ENCODE results near the gene CREG1.

CREG1 gene

GRCh38 chr1:167526667-167527383 lies 26.7 kb downstream of the CREG1 start:
- FAIRE-seq (no peak), DNase-seq (ENCODE audit: insufficient read length) (no peak)
- TF ChIP-seq POLR2A (IDR thresholded peaks at IDR 0.05; ENCODE audit: low read depth, low read length), result no peak
- no peak for TF ChIP-seq POLR2AphosphoS5 (IDR thresholded peaks at IDR 0.05; ENCODE audit: low read depth, low read length)
- TF ChIP-seq TAF1 (IDR thresholded peaks at IDR 0.05; ENCODE audit: borderline replicate concordance, low read depth, low read length), result no peak

- no peak for DNase-seq (ENCODE audit: insufficient read length)
- TF ChIP-seq POLR2A (IDR thresholded peaks at IDR 0.05; ENCODE audit: low read depth, low read length) (no peak), TAF1 (IDR thresholded peaks at IDR 0.05; ENCODE audit: borderline replicate concordance, low read depth, low read length) (no peak), POLR2AphosphoS5 (IDR thresholded peaks at IDR 0.05; ENCODE audit: low read depth, low read length) (no peak)
- FAIRE-seq, result no peak
Measured at GRCh38 chr1:167524651-167525050, 28.9 kb downstream of the CREG1 start.

GRCh38 chr1:167522246-167522645 lies 31.3 kb downstream of the CREG1 start:
- no peak for DNase-seq (ENCODE audit: insufficient read length)
- FAIRE-seq, result no peak
- TF ChIP-seq TAF1 (IDR thresholded peaks at IDR 0.05; ENCODE audit: borderline replicate concordance, low read depth, low read length) (no peak), POLR2A (IDR thresholded peaks at IDR 0.05; ENCODE audit: low read depth, low read length) (no peak), POLR2AphosphoS5 (IDR thresholded peaks at IDR 0.05; ENCODE audit: low read depth, low read length) (no peak)

- DNase-seq (ENCODE audit: insufficient read length) (no peak), FAIRE-seq (no peak)
- no peak for TF ChIP-seq TAF1 (IDR thresholded peaks at IDR 0.05; ENCODE audit: borderline replicate concordance, low read depth, low read length)
- TF ChIP-seq POLR2AphosphoS5 (IDR thresholded peaks at IDR 0.05; ENCODE audit: low read depth, low read length), result no peak
- no peak for TF ChIP-seq POLR2A (IDR thresholded peaks at IDR 0.05; ENCODE audit: low read depth, low read length)
Measured at GRCh38 chr1:167520711-167521206, 32.8 kb downstream of the CREG1 start.

GRCh38 chr1:167518331-167518700 lies 35.2 kb downstream of the CREG1 start, which contains the start of gene CD247:
TSS of gene CD247 (minus strand) at chr1:167518529. CDS start at chr1:167518465, 64 bp downstream.
- FAIRE-seq, result no peak
- TF ChIP-seq POLR2AphosphoS5 (IDR thresholded peaks at IDR 0.05; ENCODE audit: low read depth, low read length) (no peak), POLR2A (IDR thresholded peaks at IDR 0.05; ENCODE audit: low read depth, low read length) (no peak), TAF1 (IDR thresholded peaks at IDR 0.05; ENCODE audit: borderline replicate concordance, low read depth, low read length) (no peak)
- no peak for DNase-seq (ENCODE audit: insufficient read length)

- DNase-seq (ENCODE audit: insufficient read length), result no peak
- TF ChIP-seq POLR2A (IDR thresholded peaks at IDR 0.05; ENCODE audit: low read depth, low read length), result no peak
- no peak for TF ChIP-seq TAF1 (IDR thresholded peaks at IDR 0.05; ENCODE audit: borderline replicate concordance, low read depth, low read length)
- TF ChIP-seq POLR2AphosphoS5 (IDR thresholded peaks at IDR 0.05; ENCODE audit: low read depth, low read length), result no peak
- FAIRE-seq, result no peak
Measured at GRCh38 chr1:167517535-167518330, 35.8 kb downstream of the CREG1 start.

- no peak for FAIRE-seq
- TF ChIP-seq TAF1 (IDR thresholded peaks at IDR 0.05; ENCODE audit: borderline replicate concordance, low read depth, low read length), result no peak
- TF ChIP-seq POLR2A (IDR thresholded peaks at IDR 0.05; ENCODE audit: low read depth, low read length), result no peak
- TF ChIP-seq POLR2AphosphoS5 (IDR thresholded peaks at IDR 0.05; ENCODE audit: low read depth, low read length), result no peak
- DNase-seq (ENCODE audit: insufficient read length), result no peak
Measured at GRCh38 chr1:167516404-167517388, 36.9 kb downstream of the CREG1 start.

GRCh38 chr1:167515893-167516321 lies 37.7 kb downstream of the CREG1 start:
- DNase-seq (ENCODE audit: insufficient read length) (no peak), FAIRE-seq (no peak)
- no peak for TF ChIP-seq POLR2A (IDR thresholded peaks at IDR 0.05; ENCODE audit: low read depth, low read length)

GRCh38 chr1:167515461-167515860 lies 38.1 kb downstream of the CREG1 start:
- FAIRE-seq (no peak), DNase-seq (ENCODE audit: insufficient read length) (no peak)
- no peak for TF ChIP-seq POLR2A (IDR thresholded peaks at IDR 0.05; ENCODE audit: low read depth, low read length)
- no peak for TF ChIP-seq POLR2AphosphoS5 (IDR thresholded peaks at IDR 0.05; ENCODE audit: low read depth, low read length)
- no peak for TF ChIP-seq TAF1 (IDR thresholded peaks at IDR 0.05; ENCODE audit: borderline replicate concordance, low read depth, low read length)

GRCh38 chr1:167514288-167514687 lies 39.3 kb downstream of the CREG1 start:
- DNase-seq (ENCODE audit: insufficient read length) (no peak), FAIRE-seq (no peak)
- no peak for TF ChIP-seq POLR2AphosphoS5 (IDR thresholded peaks at IDR 0.05; ENCODE audit: low read depth, low read length)
- no peak for TF ChIP-seq TAF1 (IDR thresholded peaks at IDR 0.05; ENCODE audit: borderline replicate concordance, low read depth, low read length)
- no peak for TF ChIP-seq POLR2A (IDR thresholded peaks at IDR 0.05; ENCODE audit: low read depth, low read length)

Measured in GM12892 (cell line).